CD14-positive monocyte (primary cell): ENCODE data around the gene FAM3A. TPM values are rescaled to one million over a fixed set of nuclear protein-coding genes. Genes with fewer than 3 reads are reported as not detected.

Source experiments
- DNase-seq, 3 donors: peaks; one replicate each; pipeline ENCODE4 v3.0.0-alpha.2; 2011 to 2022
- H2AFZ ChIP-seq: 2 replicates; pipeline ENCODE4 v1.6.0; 2012; ENCODE audit warnings: mild to moderate bottlenecking, low read depth, low read length, inconsistent platforms; ENCODE audit not compliant: insufficient read depth, poor library complexity, severe bottlenecking
- H3K27ac ChIP-seq, 2 donors: 1 replicate in 1 of 2; 2 replicates in 1 of 2; pipeline ENCODE4 v1.5.1; 2012 to 2013; ENCODE audit warnings: low read length in 2 of 2, control low read depth in 1 of 2, inconsistent platforms in 1 of 2, low read depth in 1 of 2, mild to moderate bottlenecking in 1 of 2
- H3K27me3 ChIP-seq, 2 donors: one replicate each; pipeline versions ENCODE4 v1.6.0 to v1.6.1; 2011 to 2013; ENCODE audit warnings: low read length in 2 of 2; ENCODE audit not compliant: control insufficient read depth in 2 of 2, insufficient read depth in 2 of 2
- H3K36me3 ChIP-seq, 2 donors: replicated peaks in 1 of 2; 1 replicate in 1 of 2; 2 replicates in 1 of 2; pipeline versions ENCODE4 v1.5.1 to v1.6.1; 2012 to 2013; ENCODE audit warnings: low read length in 2 of 2, control low read depth in 1 of 2, inconsistent platforms in 1 of 2, mild to moderate bottlenecking in 1 of 2; ENCODE audit not compliant: insufficient read depth in 2 of 2, control insufficient read depth in 1 of 2
- H3K4me1 ChIP-seq, 2 donors: 1 replicate in 1 of 2; 2 replicates in 1 of 2; pipeline versions ENCODE4 v1.5.1 to v1.6.1; 2012 to 2013; ENCODE audit warnings: low read length in 2 of 2, control low read depth in 1 of 2, inconsistent platforms in 1 of 2, mild to moderate bottlenecking in 1 of 2, moderate library complexity in 1 of 2; ENCODE audit not compliant: insufficient read depth in 2 of 2, control insufficient read depth in 1 of 2
- H3K4me2 ChIP-seq: replicated peaks from 2 replicates; pipeline ENCODE3; 2012; ENCODE audit warnings: low read length, moderate library complexity, mild to moderate bottlenecking; ENCODE audit not compliant: poor library complexity, severe bottlenecking; ENCODE audit errors: extremely low read depth
- H3K4me3 ChIP-seq, 3 experiments: fragments of 200-600 bp in 1 of 3; sonication (generic) in 1 of 3; replicated peaks in 1 of 3; 1 replicate in 2 of 3; 2 replicates in 1 of 3; pipeline ENCODE4 v1.5.1; 2011 to 2013; ENCODE audit warnings: low read length in 3 of 3, mild to moderate bottlenecking in 3 of 3, control low read depth in 2 of 3, low read depth in 2 of 3, inconsistent platforms in 1 of 3, moderate library complexity in 1 of 3
- H3K79me2 ChIP-seq: 2 replicates; pipeline ENCODE4 v1.6.0; 2012; ENCODE audit warnings: mild to moderate bottlenecking, control low read depth, inconsistent platforms, low read length, moderate library complexity; ENCODE audit not compliant: insufficient read depth
- H3K9ac ChIP-seq: 2 replicates; pipeline ENCODE4 v1.6.0; 2017; ENCODE audit warnings: low read length, mild to moderate bottlenecking; ENCODE audit not compliant: insufficient read depth, poor library complexity, severe bottlenecking
- H3K9me3 ChIP-seq, 2 donors: replicated peaks in 1 of 2; 1 replicate in 1 of 2; 2 replicates in 1 of 2; pipeline versions ENCODE4 v1.5.1 to v1.6.1; 2012 to 2013; ENCODE audit warnings: low read length in 2 of 2, control low read depth in 1 of 2; ENCODE audit not compliant: control insufficient read depth in 1 of 2, insufficient read depth in 1 of 2
- H4K20me1 ChIP-seq: 2 replicates; pipeline ENCODE4 v1.6.0; 2012; ENCODE audit warnings: mild to moderate bottlenecking, low read length, control low read depth, moderate library complexity; ENCODE audit not compliant: insufficient read depth
- H3K27ac Mint-ChIP-seq, 7 donors: one replicate each; pipeline ENCODE4 v1.8.0; 2020; ENCODE audit warnings: mild to moderate bottlenecking in 7 of 7, mixed read lengths in 7 of 7, moderate library complexity in 6 of 7, inconsistent platforms in 2 of 7
- H3K27me3 Mint-ChIP-seq, 3 donors: one replicate each; pipeline ENCODE4 v1.8.0; 2021 to 2022; ENCODE audit warnings: low read depth in 3 of 3, mild to moderate bottlenecking in 3 of 3, mixed read lengths in 3 of 3, moderate library complexity in 3 of 3, inconsistent platforms in 1 of 3
- H3K36me3 Mint-ChIP-seq, 2 donors: one replicate each; pipeline ENCODE4 v1.8.0; 2020; ENCODE audit warnings: mixed read lengths in 2 of 2, inconsistent platforms in 1 of 2, mild to moderate bottlenecking in 1 of 2
- H3K4me1 Mint-ChIP-seq: one replicate; pipeline ENCODE4 v1.8.0; 2020; ENCODE audit warnings: mild to moderate bottlenecking, mixed read lengths
- H3K4me3 Mint-ChIP-seq, 2 donors: one replicate each; pipeline ENCODE4 v1.8.0; 2020; ENCODE audit warnings: mild to moderate bottlenecking in 2 of 2, mixed read lengths in 2 of 2, moderate library complexity in 1 of 2
- H3K9me3 Mint-ChIP-seq, 7 donors: one replicate each; pipeline ENCODE4 v1.8.0; 2020 to 2022; ENCODE audit warnings: mixed read lengths in 7 of 7, mild to moderate bottlenecking in 6 of 7, moderate library complexity in 6 of 7, inconsistent platforms in 2 of 7
- WGBS: methylation state at CpG from one replicate; pipeline ENCODE4 v1.1.5; 2013; ENCODE audit warnings: missing lambda C conversion rate; ENCODE audit not compliant: insufficient coverage; 5-methylcytosine and 5-hydroxymethylcytosine counted together
- intact Hi-C, 2 donors: fragments of 100-400 bp; cut with micrococcal nuclease; formaldehyde crosslinking; loops; one replicate each; pipeline versions ENCODE4 v1.15.0 to v1.15.1; 2023
- polyA plus RNA-seq, 3 donors: library from polyadenylated mRNA; depleted of rRNA in 1 of 3; unstranded in 2 of 3; stranded (reverse) in 1 of 3; fragments of 300-500 nt in 2 of 3; fragments of >200 nt in 1 of 3; fragmentation: Illumina TruSeq in 2 of 3; gene quantifications; 1 replicate in 2 of 3; 2 replicates in 1 of 3; pipeline ENCODE4 v1.2.3, GENCODE V29; 2012 to 2021
- TF ChIP-seq, protein P1 (sequence below): fragments of 200-600 bp; IDR thresholded peaks from one replicate; pipeline ENCODE4 v1.8.0; 2022; ENCODE audit warnings: antibody characterized with exemption, mild to moderate bottlenecking

Gene FAM3A
- polyA plus RNA-seq, 3 donors: 14.5 to 26.5 (median 16.3) TPM

DNA sequence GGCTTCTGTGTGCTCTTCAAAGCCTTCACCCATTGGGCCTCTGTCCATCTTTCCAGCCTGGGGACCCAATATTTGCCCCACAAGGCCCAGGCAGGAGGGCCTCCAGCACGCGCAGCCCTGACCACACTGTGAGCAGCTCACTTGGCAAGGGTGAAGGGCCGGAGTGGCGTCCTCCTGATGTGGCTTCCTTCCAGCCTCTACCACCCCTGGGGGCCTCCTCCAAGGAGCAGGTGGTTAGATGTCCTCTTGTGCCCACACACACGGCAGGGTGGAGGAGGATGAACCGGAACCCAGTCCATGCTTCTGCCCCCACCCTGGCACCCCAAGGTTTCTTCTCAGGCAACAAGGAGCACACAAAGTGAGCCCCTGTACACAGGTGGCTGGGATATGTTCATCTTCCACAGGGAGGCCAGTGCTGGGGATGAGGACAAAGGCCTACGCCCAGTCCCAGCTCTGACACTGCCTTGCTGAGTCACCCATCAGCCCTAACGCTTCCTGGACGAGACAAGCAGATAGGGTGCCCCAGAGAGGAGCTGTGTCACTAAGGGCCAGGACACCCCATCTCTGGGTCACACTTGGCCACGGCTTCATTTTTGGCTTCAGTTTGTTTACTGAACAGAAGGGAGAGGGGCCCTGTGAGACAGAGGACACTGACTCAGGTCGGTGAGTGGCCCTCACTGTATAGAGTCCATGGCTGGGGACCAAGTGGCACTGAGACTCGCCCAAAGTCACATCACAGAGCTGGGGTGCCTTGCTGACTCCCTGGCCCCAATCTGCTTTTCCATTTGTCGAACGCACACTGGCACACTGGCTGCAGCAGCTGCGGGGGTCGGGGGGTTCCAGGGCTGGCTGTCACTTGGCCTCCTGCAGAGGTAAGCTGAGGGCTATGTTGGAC, 31.5 kb downstream of the FAM3A start:
- Histone ChIP-seq H3K4me3 (peak overlapping the region in 1 of 3 experiments; percentile 74), H3K27ac (peak overlapping the region; percentile 27 to 66), H3K4me1 (peaks cover 35 to 49% of the 10 kb centered on the region in 2 donors), H3K9ac (no peak overlapping the region), H3K36me3 (peaks cover 0 to 3% of the 10 kb centered on the region in 2 donors), H3K9me3 (no peaks in the 10 kb centered on the region), H2AFZ (no peak overlapping the region), H3K27me3 (no peaks in the 10 kb centered on the region), H3K4me2 (peak overlapping the region; percentile 77), H4K20me1 (no peaks in the 10 kb centered on the region), H3K79me2 (peaks cover 20% of the 10 kb centered on the region)
- DNase-seq: peak; percentile 49 to 70 (median 65)
- TF ChIP-seq, protein P1, sequence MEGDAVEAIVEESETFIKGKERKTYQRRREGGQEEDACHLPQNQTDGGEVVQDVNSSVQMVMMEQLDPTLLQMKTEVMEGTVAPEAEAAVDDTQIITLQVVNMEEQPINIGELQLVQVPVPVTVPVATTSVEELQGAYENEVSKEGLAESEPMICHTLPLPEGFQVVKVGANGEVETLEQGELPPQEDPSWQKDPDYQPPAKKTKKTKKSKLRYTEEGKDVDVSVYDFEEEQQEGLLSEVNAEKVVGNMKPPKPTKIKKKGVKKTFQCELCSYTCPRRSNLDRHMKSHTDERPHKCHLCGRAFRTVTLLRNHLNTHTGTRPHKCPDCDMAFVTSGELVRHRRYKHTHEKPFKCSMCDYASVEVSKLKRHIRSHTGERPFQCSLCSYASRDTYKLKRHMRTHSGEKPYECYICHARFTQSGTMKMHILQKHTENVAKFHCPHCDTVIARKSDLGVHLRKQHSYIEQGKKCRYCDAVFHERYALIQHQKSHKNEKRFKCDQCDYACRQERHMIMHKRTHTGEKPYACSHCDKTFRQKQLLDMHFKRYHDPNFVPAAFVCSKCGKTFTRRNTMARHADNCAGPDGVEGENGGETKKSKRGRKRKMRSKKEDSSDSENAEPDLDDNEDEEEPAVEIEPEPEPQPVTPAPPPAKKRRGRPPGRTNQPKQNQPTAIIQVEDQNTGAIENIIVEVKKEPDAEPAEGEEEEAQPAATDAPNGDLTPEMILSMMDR: no peak
- 48% methylated on average over 5 of the region's 16 CpGs for WGBS
- Mint-ChIP-seq H3K4me3 (peak overlapping the region; percentile 46 to 65), H3K27ac (peak overlapping the region; percentile 56 to 77 (median 66)), H3K36me3 (peaks cover 12 to 18% of the 10 kb centered on the region in 2 donors), H3K9me3 (peaks cover 0 to 18% (median 4%) of the 10 kb centered on the region in 7 donors), H3K27me3 (peaks cover 0 to 17% (median 3%) of the 10 kb centered on the region in 3 donors), H3K4me1 (peaks cover 27% of the 10 kb centered on the region)
- intact Hi-C loops: no loop called here

DNA sequence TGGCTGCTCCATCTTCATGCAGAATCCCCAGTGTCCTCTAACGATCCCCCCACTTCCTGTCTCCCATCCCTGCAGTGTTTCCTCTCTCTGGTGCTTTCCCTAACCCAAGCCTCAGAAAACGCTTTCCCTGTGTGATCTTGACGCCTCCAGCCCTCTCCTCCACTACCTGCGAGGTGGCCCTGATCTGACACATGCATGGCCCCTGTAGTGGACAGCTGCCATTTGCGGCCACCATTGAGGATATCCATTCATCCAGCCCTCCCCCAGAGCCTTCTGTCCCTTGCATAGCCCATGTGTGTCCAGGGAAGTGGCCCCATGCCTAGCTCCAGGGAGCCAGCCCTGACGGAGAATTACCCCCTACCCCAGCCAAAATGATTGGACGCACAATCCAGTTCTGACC, 32.7 kb downstream of the FAM3A start:
- no peak for DNase-seq
- Mint-ChIP-seq H3K4me3 (no peak overlapping the region), H3K9me3 (peaks cover 0 to 10% (median 5%) of the 10 kb centered on the region in 7 donors), H3K4me1 (peaks cover 25% of the 10 kb centered on the region), H3K27me3 (peaks cover 0 to 18% (median 3%) of the 10 kb centered on the region in 3 donors), H3K36me3 (peaks cover 8 to 15% of the 10 kb centered on the region in 2 donors), H3K27ac (peak overlapping the region in 1 of 7 donors; percentile 42)
- TF ChIP-seq, protein P1: no peak
- no peak overlapping the region for H3K9ac ChIP-seq
- H3K36me3 ChIP-seq: peaks cover 0 to 3% of the 10 kb centered on the region in 2 donors
- no peaks in the 10 kb centered on the region for H3K9me3 ChIP-seq
- H3K27ac ChIP-seq: no peak overlapping the region
- H3K4me2 ChIP-seq: no peak overlapping the region
- 36% methylated on average over 2 of the region's 7 CpGs for WGBS
- peaks cover 35 to 47% of the 10 kb centered on the region in 2 donors for H3K4me1 ChIP-seq
- no peak overlapping the region for H3K4me3 ChIP-seq
- no peaks in the 10 kb centered on the region for H3K27me3 ChIP-seq
- intact Hi-C loops: no loop called here
- H3K79me2 ChIP-seq: peaks cover 17% of the 10 kb centered on the region
- no peak overlapping the region for H2AFZ ChIP-seq
- no peaks in the 10 kb centered on the region for H4K20me1 ChIP-seq
